Bone marrow (tissue), 2 donors: ENCODE data around the gene TFB1M.
"Not testable (repeated sequence)": the region's sequence is repeated elsewhere in the genome, so short reads cannot be mapped to it uniquely, and the experiment has no call there.

Experiments
- DNase-seq, 2 donors: peaks; one replicate each; lab custom pipeline; 2025; lab: John Stamatoyannopoulos, UW

TFB1M gene

DNA sequence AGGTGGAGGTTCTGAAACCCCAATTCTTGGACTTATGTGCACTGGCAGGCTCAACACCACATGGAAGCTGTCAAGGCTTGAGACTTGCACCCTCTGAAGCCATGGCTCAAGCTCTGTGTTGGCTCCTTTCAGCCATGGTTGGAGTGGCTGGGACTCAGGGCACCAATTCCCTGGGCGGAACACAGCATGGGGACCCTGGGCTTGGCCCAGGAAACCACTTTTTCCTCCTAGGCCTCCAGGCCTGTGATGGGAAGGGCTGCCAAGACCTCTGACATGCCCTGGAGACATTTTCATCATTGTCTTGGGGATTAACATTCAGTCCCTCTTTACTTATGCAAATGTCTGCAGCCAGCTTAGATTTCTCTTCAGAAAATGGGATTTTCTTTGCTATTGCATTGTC, 76.7 kb downstream of the TFB1M start:
- no peak for DNase-seq

DNA sequence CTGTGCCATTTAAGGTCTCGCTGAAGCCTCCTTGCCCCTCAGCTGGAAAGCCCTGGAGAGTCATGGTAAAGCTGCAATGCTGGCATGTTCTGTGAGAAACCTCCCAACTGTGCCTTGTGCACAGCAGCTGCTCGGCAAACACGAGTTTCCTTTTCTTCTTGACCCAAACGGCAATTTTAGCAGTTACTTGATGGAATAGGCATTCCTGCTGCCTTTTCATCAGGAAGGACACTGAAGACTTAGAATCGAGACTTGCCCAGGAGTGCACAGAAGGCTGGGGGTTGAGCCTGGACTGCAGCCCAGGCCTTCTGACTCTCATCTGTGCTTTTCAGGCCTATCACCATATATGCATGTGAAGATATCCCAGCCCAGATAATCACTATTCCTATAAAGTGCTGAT, 79.2 kb downstream of the TFB1M start:
- DNase-seq = no peak

GRCh38 chr6:155234687-155235086, 79.6 kb downstream of the TFB1M start:
- no peak for DNase-seq

GRCh38 chr6:155234167-155234566, 80.1 kb downstream of the TFB1M start:
- DNase-seq = no peak

DNA sequence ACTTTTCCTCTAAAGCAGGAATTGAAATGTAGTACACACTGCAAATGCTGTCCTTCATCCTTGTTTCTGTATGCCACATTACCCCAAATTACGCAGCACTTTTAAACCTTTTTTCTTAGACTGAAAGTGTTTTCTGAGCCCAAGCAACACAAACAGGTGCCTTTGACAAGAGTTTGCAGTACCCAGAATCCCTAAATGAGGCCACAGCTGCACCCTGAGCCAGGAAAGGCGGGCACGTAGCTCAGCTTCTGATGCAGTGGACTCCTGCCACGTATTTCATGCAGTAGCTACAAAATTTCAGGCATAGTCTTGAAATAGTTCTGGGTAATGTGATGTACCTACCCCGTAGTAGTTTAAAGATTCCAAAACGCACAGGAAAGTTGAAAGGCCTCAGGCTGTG, 81.4 kb downstream of the TFB1M start:
- no peak for DNase-seq

DNA sequence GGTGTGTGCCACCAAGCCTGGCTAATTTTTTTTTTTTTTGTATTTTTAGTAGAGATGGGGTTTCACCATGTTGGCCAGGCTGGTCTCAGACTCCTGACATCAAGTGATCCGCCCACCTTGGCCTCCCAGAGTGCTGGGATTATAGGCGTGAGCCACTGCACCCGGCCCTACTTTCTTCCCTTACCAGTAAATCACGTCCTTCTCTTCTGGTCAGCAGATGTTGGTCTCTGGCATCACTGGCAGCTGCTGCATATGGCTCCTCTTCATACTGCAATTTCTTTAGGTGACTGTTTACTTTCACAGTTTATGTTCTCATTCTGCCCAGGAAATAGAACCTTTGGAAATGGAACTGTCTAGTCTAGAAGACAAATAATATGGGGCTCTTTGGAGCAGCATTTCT, 83.3 kb downstream of the TFB1M start:
- DNase-seq = not testable (repeated sequence)

GRCh38 chr6:155228546-155229166, 85.6 kb downstream of the TFB1M start:
- no peak for DNase-seq

GRCh38 chr6:155227046-155227445, 87.2 kb downstream of the TFB1M start:
- no peak for DNase-seq

DNA sequence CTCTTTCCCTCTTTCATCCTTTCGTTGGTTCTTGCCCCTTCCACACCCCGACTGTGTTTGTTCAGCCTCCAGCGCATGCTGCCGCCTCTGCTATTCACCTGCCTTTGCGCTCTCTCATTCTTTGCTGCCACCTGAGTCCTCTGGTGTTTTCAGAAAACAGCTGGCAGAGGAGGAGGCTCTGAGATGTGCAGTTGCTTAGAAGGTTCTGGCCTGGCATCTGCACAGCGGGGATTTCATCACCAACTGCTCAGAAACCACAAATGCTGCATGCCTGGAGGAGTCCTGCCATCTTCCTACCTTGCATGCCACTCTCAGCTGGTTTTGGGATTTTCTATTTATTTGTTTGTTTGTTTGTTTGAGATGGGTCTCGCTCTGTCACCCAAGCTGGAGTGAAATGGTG, 89.7 kb downstream of the TFB1M start:
- no peak for DNase-seq

GRCh38 chr6:155223646-155224451, 90.4 kb downstream of the TFB1M start:
- no peak for DNase-seq

GRCh38 chr6:155222506-155222905, 91.8 kb downstream of the TFB1M start:
- no peak for DNase-seq

DNA sequence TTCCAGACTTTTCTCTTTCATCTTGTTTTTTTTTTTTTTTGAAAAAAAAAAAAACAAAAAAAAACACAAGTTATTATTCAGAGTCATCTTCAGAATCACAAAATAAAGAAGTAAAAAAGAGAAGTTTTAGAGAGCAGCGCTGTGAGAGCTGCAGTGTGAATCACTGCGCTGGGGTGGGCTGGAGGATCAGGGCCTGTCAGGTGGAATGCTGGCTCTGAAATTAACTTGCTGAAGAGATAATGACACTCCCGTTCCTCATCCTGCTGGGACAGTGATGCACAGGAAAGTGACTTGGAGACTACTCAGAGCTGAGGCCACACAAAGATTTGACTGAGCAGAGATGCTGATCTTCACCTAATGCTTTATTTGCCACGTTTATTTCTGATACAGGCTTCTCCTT, 93.2 kb downstream of the TFB1M start:
- DNase-seq = no peak

- no peak for DNase-seq
Observed at GRCh38 chr6:155219858-155220301, 94.4 kb downstream of the TFB1M start.

DNA sequence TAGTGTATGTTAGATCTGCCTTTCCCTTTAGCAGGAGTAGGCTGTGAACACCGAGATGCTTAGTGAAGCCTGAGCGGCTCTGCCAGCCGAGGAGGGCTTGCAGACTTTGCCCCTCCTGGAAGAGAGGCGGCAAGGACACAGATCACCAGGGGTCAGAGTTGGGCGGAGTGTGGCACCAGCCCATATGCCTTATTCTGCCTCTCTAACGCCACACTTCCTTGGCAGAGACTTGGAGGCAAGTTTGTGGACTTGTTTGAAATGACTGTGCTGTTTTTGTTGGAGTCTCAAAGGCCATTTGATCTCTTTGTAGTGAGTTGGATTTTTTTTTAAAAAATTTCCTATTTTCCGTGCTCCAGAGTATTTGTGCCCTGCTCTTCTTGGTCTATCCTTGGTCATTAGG, 95.0 kb downstream of the TFB1M start:
- no peak for DNase-seq

- not testable (repeated sequence) for DNase-seq
Observed at GRCh38 chr6:155218711-155219110, 95.6 kb downstream of the TFB1M start.

- no peak for DNase-seq
Observed at GRCh38 chr6:155216312-155217046, 97.8 kb downstream of the TFB1M start.

DNA sequence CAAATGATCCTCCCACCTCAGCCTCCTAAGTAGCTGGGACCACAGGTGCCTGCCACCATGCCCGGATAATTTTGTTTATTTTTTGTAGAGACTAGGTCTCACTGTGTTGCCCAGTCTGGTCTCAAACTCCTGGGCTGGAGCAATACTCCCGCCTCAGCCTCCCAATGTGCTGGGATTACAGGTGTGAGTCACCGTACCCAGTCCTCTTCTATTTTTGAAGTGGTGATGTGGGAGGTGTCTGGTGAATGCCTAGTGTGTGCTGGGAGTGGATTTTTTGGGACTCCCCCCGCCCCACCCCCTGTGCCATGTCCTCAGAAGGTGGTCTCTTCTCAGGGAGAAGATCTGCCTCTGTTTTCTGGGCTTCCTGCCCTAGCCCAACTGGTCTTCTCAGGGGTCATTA, 98.4 kb downstream of the TFB1M start:
- DNase-seq = no peak

- DNase-seq = no peak
Observed at GRCh38 chr6:155213611-155214372, 100.5 kb downstream of the TFB1M start.

GRCh38 chr6:155212616-155213380, 101.5 kb downstream of the TFB1M start:
- DNase-seq = no peak

GRCh38 chr6:155212106-155212505, 102.2 kb downstream of the TFB1M start:
- DNase-seq = no peak

DNA sequence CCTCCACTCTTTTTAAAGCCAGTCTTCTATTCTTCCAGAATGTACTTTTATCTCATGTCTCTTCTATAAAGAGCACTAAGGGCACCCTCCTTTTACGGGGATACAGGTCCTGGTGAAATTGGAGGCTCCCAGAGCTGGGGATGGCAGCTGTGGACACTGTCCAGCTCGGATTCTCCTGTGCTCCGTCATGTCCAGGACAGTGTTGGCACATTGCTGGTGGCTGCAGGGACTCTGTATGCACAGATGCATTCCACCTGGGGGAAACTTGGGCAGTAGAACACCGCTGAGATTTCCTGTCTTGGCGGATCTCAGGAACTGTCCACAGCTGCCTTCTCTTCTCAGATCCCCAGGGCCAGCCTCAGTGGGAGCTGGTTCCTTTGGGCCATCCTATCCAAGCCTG, 107.1 kb downstream of the TFB1M start:
- no peak for DNase-seq
